C1 segment of cervical spinal cord (tissue), 14 donors: ENCODE results near the gene PDGFD.

Experiments
- DNase-seq, 14 donors: peaks; one replicate each; lab custom pipeline; 2025; lab: John Stamatoyannopoulos, UW

The PDGFD gene

DNA sequence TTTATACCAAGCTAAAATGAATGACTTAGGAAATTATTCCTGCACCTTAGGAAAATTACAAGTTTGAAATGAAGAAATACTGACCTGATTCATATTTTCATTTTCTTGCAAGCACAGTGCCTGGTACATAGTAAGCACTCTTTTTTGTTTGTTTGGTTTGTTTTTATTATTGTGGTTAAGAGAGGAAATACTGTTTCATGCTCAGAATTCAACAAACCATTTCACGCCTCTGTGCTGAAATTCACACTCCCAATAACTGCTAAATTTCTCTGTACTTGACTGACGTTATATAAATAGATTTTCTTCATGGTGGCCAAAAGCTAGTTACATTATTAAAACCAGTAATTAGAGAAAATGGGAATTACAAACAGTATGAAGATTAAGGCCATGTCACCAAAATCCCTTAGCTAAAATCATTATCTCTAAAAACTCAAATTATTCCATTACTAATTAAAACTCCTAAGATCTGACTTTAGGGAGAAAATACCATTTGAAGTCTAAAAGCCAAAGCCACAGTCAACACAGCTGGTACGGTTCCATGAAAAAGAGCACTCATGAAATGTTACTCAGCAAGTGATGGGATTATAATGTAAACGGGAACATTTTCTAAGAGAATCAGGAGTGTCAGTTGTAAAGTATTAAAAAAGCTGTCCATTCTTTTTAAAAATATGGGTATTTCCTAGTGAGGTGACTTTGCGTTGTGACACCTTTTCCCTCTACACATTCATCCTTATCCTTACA is 205.3 kb downstream of the PDGFD start:
- no peak for DNase-seq

DNA sequence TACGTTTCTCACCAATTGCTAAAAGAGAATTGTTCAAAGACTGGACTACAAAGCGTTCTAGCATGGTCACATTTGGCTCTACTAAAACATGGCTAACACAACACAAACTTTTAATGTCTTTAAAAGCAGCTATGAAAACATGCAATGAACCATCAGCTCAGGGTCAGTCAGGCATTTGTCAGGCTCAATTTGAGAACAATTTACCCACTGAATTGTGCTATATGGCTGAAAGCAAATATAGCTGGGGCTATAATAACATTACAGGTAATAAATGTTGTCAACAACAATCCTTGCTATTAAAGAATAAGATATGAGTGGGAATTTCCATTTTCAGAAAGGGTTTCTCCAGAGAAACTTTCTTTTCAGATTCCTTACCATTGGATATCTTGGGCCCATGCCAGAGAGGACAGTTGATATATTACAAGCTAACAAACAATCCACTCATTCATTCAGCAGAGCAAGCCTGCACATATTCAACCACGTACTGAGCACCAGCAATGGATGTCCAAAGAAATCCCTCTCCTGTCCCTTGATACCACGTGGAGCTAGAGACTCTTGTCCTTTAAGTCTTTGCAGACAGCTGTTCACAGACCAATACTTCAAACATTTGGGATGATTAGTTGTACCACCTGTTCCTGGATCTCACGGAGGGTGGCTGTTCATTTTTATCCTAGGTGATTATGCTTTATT is 210.0 kb downstream of the PDGFD start:
- DNase-seq = no peak

DNA sequence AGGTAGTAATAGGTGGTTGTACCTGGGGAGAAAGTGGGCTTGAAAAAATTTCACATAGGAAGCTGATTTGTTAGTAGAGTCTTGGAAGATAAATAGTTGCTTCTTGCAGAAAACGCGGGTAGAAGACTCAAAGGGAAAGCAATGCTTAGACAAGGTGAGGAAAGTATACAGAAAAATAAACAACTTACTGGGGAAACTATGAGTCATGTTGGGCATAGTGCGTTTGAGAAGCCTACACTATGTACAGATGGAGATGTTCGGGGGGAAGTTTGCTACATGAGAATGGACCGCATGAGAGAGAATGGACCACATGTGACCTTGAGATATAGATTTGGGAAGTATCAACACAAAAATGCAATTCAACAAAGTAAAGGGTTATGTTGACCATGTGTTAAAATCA is 214.2 kb downstream of the PDGFD start:
- DNase-seq = no peak

DNA sequence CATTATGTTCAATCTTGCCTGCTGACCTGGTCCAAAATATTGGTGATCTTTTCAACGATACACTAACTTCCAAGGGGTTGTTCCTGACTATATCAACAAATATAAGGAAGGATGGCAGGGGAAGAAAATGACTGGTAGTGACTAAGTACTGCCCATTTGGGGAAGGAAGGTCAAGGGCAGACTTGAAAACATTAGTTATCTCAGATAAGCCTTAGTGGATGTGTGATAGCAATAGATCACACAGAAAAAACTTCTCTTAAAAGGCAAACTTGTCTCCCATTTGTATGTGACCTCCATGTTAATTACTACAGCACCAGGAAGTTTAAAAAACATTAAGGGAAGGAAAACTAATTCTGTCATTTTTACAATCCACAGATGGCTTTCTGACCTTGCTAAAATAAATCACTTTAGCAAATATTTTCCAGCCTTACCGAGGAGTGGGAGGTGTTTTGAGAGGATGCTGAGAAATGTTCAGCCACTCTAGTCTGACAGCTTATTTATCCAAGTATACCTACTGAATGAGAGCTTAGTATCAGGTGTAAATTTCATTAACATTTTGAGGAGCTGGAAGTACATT is 215.7 kb downstream of the PDGFD start:
- no peak for DNase-seq

DNA sequence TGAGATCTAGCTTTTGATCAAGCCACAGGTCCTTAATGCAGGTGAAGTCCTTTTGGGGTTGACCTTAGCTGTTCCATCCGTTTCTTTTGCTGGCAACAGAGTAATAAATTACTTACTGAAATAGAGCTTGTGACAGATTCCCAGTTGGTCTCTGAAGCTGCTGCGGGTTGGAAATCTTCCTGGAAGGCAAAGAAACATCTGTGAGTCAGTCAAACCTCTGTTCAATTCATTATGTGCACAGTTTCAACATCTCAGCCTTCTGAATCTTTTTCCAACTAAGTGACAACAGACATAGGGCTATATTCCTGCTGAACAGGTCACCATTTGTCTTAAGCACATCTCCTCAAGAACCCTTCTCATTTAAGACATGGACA is 216.4 kb downstream of the PDGFD start:
- DNase-seq = no peak

DNA sequence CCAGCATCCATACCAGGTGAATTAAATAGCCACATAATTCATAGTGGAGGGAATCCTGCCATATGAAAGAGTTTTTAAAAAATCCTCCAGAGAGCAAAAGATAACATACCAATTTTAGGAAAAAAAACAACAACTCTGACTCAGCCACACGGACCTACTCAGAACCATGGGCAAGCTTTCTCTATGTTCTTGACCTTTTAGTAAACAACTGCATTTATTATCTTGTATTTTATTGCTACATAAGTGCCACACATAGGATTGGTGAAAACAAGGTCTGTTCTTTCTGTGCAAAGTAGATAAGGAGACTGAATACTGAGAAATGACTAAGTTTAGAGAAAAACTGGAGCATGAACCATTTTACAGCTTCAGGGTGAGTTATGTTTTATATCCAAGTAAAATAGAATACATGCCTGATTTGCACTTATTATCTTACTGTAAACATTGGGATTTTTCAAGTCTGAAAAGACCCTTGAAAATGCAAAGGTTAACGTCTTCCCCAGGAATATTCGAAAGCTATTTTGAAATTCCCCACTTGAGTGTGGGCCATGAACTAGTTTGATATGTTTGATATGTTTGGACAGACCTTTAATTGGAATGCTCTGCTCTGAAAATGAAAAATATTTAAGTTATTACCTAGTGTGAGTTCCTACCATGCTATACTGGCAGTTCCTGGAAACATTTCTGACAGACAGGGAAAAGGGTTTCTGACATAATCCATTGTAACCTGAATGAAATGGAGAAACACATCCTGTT is 217.0 kb downstream of the PDGFD start:
- no peak for DNase-seq

DNA sequence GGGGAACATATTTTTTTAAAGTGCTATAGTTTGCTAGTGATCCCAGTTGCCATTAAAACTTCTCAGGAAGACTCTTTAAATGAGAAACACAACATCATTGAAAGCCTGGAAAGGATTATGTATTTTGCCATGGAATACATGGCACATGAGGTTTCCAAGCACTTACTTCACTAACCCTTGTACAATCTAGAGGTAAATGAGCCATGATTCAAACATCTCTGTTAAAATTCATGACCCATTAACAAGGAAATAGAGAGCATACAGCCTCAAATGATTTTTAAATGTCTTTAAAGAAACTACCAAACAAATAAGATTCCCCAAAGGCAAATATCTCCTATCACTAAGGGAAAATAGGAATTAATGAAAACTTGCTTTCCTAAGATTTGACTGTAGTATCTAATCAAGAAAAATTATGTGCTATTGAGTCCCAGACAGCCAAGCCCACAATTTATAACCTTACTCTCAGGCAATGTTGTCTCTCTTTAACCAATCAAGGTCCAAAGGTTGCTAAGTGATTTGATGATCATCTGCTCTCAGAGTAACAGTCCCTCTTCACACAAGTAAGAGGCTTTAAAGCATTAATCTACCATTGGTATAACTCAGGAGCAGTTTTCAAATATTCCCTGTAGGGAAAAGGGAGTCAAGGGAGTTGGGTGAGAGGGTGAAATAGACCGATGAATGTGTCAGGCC is 219.6 kb downstream of the PDGFD start:
- no peak for DNase-seq

DNA sequence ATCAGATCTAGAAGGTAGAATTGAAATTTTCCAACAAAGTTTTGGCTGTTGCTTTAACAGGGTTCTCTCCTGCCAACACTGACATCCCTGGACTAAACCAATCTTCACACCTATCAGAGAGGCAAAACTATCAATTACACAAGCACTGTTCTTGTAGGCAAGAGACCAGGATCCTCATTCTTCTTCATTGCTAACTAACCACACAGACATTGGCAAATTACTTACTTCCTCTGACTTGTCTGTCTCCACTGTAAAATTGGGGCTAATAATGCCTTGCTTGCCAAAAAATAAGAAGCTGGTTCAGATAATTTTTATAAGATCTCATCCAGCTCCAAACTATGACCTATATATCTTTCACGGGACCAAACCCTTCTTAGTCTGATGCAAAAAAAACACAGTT is 221.3 kb downstream of the PDGFD start:
- no peak for DNase-seq

DNA sequence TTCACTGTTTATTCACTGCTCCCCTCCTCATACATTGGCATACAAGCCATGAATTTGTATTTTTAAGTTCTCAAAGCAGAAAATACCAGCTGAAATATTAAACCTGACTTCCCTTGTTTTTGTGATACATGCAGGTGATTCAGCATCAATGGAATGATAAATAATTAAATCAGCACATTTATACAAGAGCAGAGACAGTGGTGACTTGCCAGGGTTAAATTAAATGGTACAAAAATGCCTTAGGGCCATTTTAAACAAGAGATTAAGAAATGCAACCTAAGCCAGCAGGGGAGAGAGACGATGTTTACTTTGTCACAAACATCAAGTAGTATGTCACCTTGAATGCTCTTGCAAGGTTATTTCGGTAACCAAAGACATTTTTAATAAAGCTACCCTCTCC is 223.4 kb downstream of the PDGFD start:
- no peak for DNase-seq

DNA sequence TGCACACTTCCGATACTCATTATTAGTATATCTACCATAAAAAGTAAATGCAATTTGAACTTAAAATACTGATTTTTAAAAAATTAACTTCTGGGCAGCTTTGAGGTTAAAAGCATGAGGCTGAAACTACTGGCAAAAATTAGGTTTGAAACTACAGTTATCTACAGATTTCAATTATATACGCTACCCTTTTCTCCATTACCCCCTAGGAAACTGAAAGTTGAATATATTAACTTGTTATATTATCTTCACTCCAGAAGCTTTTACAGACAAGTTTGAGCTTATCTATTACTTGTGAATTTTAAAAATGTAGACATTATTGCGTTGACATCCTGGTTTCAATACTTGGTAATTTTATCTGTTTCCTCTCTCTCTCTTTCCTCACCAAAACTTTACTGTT is 224.3 kb downstream of the PDGFD start:
- no peak for DNase-seq

DNA sequence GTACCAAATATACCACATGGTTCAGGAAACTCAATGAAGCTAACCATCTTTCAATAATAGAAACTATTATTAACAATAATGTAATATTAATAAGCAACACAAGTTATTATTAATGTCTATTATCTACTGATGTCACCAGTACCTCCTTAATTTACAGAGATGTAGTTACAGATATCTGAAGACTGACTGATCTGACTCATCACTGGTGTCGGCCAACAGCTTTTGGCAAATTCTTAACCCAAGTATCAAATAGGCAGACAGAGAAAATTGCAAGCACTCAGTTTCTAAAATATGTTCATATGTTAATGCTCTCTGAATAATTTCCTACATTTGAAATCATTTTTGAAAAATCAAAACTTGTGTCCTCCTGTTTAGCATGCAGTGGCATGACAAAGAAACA is 227.9 kb downstream of the PDGFD start:
- no peak for DNase-seq

DNA sequence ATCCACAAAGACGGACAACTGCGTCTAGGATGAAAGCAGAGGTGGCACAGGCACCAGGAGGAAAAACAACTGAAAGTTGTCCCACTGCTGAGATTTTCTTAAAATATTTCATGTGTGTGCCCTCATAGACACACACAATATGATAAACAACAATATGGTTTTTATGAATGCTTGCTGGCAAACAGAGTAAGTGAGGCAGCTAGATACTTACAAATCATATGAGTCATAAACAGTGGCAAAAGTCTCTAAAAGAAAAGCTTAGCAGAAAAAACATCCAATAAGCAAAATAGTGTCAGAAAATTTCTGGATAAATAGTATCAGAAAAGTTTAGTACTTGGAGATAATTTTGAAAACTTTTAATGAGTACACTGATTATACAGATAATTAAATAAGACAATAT is 228.7 kb downstream of the PDGFD start:
- DNase-seq = no peak

DNA sequence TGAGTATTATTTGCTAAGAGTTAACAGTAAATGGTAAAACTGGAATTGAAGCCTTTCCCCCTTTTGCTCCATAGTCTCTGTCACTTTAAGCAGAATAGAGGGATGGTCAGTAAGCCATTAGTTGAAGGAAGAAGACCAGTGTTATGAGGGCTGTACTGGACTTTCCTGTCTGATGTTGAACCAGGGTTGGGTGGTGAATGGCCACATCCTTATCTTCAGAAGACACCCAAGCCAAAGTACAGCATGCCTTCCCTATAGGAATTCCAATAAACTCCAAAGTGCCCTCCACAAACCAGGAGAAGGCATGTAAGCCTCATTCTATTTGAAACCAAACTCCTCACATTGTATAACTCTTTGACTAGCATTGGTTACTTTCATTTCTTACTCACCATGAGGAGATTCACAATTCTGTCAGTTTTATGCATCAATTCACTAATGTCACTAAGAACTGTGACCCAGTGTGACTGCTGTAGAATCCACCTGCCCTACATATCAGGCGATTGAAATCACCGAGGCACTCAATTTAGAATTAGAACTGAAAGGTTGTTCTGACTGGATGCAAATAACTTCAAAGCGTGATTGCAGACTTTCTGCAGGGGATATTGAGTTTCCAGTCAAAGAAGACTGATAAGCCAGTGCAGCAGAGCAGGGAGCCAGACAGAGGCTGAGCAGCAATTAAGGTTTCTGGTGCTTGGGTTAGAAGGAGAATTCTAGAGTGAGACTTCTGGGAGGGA is 234.6 kb downstream of the PDGFD start:
- no peak for DNase-seq

DNA sequence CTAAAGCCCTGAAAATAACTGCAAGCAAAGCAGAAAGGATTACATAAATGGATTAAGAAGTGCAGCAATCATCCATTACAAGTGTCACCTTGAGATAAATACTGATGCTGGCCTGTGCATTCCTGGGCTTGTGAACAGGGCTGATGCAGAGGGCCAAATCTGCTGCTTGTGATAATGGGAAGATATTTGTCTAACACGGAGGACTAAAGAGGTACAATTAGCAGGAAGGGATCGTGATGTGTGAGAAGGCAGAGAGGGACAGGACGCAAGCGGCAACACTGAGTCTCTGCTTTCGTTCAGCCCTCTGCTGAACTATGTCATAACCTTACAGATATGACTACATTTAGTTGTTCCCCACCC is 235.2 kb downstream of the PDGFD start:
- DNase-seq = no peak

DNA sequence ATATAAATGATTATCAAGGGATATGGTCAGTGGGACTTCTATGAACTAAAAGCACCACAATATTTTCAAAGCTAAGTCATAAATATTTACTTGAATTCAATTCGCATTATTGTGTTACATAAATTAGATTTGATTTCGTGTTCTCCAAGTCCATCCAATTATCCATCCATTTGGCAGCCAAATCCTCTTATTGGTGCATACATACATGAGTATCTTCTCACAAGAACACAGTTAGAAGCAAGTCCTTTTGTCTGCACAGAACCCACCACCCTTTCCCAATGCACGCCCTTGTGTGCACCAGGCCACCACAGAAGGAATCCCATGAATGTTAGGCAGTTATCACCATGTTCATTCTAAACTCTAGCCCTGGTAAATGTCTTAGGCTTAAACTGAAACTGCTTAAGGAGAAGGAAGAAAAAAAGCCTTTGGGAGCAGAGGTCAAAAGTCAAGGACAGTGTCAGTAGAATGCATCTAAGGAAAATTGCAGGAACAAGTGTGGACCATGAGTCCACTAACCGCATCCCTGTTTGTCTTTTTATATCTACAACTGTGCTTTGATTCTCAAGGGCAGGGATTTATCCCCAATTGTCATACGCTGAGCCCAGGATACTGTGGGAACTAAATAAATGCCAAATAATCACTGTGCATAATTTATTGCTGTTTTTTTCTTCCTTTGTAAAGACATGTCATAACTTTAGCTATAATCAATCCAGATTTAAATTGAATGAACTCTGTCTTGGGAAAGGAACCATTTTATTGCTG is 235.7 kb downstream of the PDGFD start:
- no peak for DNase-seq

DNA sequence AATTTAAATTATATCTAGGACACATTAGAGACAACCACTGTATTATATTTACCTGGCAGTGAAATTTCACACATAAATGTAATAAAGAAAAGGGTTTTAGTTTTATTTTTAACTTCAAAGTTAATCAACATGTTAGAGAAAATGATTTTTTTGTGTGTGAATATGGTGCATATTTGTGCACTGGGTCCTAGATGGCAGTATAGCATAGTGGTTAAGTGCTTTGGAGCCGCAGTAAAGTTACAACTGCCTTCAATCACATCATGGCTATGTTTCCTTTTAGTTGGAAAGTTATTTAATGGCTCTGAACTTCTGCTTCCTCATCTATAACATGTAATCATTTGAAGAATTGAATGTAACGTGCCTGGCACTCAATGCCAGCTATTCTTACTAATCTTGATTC is 236.4 kb downstream of the PDGFD start:
- DNase-seq = no peak

DNA sequence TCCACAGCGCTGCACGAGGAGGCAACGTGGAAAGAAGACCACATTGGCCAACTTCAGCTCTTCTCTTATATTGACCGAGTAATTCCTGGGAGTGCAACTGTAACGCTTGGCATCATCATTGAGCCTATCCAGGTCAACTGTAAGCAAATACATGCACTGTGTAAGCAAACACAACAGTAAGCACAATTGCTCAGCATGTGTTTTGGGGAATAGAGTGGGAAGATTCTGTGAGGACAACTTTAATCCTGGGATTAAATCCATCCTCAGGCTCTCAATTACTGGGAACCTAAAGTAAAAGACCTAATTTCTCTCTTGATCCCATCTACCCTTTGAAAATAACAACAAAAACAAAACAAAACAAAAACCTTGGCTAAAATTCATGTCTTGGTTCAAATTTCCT is 237.0 kb downstream of the PDGFD start:
- no peak for DNase-seq

DNA sequence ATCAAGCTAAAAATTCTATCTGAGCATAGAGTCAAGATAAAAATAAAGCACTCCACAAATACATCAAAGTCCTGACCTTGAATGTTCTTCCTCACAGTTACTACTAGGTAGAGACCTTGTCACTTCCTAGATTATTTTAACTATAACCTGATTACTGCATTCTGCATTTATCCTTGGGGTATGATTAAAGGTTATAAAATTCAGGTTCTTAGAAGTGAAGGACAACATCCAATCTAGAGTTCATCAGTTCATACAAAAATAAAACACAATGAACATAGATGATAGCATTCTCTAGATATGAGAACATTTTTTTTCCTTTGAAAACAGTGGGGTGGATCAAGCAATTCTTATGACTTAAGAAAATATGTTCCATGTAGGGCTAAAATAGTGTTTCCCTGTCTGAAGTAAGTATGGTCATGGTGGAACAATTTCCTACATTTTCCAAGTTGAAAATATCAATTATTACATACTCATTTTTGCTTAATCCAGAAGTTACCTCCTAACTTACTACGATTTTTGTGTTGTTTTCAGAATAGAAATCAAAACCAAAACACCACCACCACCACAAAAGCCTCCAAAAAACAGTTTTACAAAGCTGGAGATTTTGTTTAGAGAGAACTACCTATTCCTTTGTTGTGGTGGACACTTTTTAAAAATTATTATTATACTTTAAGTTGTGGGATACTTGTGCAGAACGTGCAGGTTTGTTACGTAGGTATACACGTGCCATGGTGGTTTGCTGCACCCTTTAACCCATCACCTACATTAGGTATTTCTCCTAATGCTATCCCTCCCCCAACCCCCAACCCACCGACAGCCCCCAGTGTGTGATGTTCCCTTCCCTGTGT is 239.6 kb downstream of the PDGFD start:
- DNase-seq = no peak

DNA sequence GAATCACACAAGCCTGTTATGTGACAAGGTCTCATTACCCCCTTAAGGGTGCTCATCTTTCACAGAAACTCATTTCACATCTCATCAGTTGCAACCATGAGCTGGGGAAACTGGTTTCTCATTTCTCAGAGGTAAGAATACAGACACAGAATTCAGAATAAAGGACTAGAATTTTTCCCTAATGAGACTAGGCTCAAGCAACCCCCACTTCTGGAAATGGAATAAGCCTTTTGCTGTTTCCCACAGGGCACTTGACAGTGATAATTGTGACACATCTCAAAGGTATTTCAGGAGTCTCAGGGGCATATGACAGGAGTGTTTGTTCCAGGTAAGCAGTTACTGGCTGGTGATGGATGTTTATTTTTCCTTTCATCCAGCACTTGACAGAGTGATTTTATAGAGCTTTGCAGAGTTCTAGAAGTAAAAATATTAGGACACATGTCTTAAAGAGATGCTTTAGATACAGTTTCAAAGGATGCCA is 240.5 kb downstream of the PDGFD start:
- DNase-seq = no peak
